ENCODE results near the gene NYAP2.

DNA sequence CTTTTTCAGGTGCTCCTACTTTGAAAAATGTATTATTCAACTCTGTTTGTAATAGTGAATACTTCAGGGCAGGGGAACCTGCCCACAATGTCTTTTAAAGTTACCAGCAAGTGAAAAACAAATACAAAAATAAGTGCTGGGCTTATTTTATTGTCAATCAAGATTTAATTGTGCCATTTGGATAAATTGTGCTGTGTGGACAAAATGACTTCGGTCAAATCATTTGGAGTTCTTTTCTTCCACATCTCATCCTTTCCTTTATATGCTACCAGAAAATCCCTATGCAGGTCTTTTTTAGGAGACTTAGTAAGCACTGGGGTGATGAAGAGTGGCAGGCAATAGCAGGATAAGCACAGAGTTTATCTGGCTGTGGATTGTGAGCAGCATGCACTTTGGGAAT lies 63.9 kb downstream of the NYAP2 start:
- TF ChIP-seq, protein P1, sequence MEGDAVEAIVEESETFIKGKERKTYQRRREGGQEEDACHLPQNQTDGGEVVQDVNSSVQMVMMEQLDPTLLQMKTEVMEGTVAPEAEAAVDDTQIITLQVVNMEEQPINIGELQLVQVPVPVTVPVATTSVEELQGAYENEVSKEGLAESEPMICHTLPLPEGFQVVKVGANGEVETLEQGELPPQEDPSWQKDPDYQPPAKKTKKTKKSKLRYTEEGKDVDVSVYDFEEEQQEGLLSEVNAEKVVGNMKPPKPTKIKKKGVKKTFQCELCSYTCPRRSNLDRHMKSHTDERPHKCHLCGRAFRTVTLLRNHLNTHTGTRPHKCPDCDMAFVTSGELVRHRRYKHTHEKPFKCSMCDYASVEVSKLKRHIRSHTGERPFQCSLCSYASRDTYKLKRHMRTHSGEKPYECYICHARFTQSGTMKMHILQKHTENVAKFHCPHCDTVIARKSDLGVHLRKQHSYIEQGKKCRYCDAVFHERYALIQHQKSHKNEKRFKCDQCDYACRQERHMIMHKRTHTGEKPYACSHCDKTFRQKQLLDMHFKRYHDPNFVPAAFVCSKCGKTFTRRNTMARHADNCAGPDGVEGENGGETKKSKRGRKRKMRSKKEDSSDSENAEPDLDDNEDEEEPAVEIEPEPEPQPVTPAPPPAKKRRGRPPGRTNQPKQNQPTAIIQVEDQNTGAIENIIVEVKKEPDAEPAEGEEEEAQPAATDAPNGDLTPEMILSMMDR (conservative IDR thresholded peaks at IDR 0.05; ENCODE audit: low read depth, low read length) = no peak
- TF ChIP-seq EZH2 (IDR thresholded peaks at IDR 0.05; ENCODE audit: borderline replicate concordance, low read depth, low read length, poor library complexity, severe bottlenecking) = no peak

Measured in A673 (cell line).